ENCODE measurements around the gene IL15RA. TPM values are rescaled to one million over a fixed set of nuclear protein-coding genes. Genes with fewer than 3 reads are reported as not detected.
"Not testable (repeated sequence)": the region's sequence is repeated elsewhere in the genome, so short reads cannot be mapped to it uniquely, and the experiment has no call there.

IL15RA gene
- total RNA-seq, 1 donor from 2014 or later: 0.40 TPM

GRCh38 chr10:5968037-5968680 lies 9.2 kb downstream of the IL15RA start:
- H3K4me1 Mint-ChIP-seq (ENCODE audit: unreplicated experiment): no peaks in the 10 kb centered on the region
- H3K4me3 Mint-ChIP-seq (ENCODE audit: unreplicated experiment): no peak overlapping the region
- no peak overlapping the region for H3K27ac Mint-ChIP-seq (ENCODE audit: unreplicated experiment)
- no peaks in the 10 kb centered on the region for H3K36me3 Mint-ChIP-seq (ENCODE audit: unreplicated experiment)
- H3K27me3 Mint-ChIP-seq (ENCODE audit: unreplicated experiment): peaks cover 16% of the 10 kb centered on the region
- peak; percentile 44 for DNase-seq (ENCODE audit: extremely low spot score, unreplicated experiment)
- no peaks in the 10 kb centered on the region for H3K9me3 Mint-ChIP-seq (ENCODE audit: unreplicated experiment)
- TF ChIP-seq CTCF (IDR thresholded peaks at IDR 0.05): no peak

GRCh38 chr10:5965266-5965665 lies 12.1 kb downstream of the IL15RA start:
- no peaks in the 10 kb centered on the region for H3K36me3 Mint-ChIP-seq (ENCODE audit: unreplicated experiment)
- peaks cover 3% of the 10 kb centered on the region for H3K27me3 Mint-ChIP-seq (ENCODE audit: unreplicated experiment)
- H3K9me3 Mint-ChIP-seq (ENCODE audit: unreplicated experiment): no peaks in the 10 kb centered on the region
- no peak for TF ChIP-seq CTCF (IDR thresholded peaks at IDR 0.05)
- no peaks in the 10 kb centered on the region for H3K4me1 Mint-ChIP-seq (ENCODE audit: unreplicated experiment)
- no peak for DNase-seq (ENCODE audit: extremely low spot score, unreplicated experiment)
- H3K4me3 Mint-ChIP-seq (ENCODE audit: unreplicated experiment): no peak overlapping the region
- no peak overlapping the region for H3K27ac Mint-ChIP-seq (ENCODE audit: unreplicated experiment)

GRCh38 chr10:5964736-5965135 lies 12.6 kb downstream of the IL15RA start:
- no peaks in the 10 kb centered on the region for H3K9me3 Mint-ChIP-seq (ENCODE audit: unreplicated experiment)
- H3K36me3 Mint-ChIP-seq (ENCODE audit: unreplicated experiment): no peaks in the 10 kb centered on the region
- no peaks in the 10 kb centered on the region for H3K4me1 Mint-ChIP-seq (ENCODE audit: unreplicated experiment)
- no peak for TF ChIP-seq CTCF (IDR thresholded peaks at IDR 0.05)
- no peak overlapping the region for H3K27ac Mint-ChIP-seq (ENCODE audit: unreplicated experiment)
- H3K27me3 Mint-ChIP-seq (ENCODE audit: unreplicated experiment): peaks cover under 1% of the 10 kb centered on the region
- DNase-seq (ENCODE audit: extremely low spot score, unreplicated experiment): no peak
- H3K4me3 Mint-ChIP-seq (ENCODE audit: unreplicated experiment): no peak overlapping the region

- no peak overlapping the region for H3K27ac Mint-ChIP-seq (ENCODE audit: unreplicated experiment)
- DNase-seq (ENCODE audit: extremely low spot score, unreplicated experiment): no peak
- H3K4me3 Mint-ChIP-seq (ENCODE audit: unreplicated experiment): no peak overlapping the region
- H3K4me1 Mint-ChIP-seq (ENCODE audit: unreplicated experiment): peaks cover 3% of the 10 kb centered on the region
- H3K27me3 Mint-ChIP-seq (ENCODE audit: unreplicated experiment): peaks cover 2% of the 10 kb centered on the region
- no peaks in the 10 kb centered on the region for H3K36me3 Mint-ChIP-seq (ENCODE audit: unreplicated experiment)
- no peak for TF ChIP-seq CTCF (IDR thresholded peaks at IDR 0.05)
- no peaks in the 10 kb centered on the region for H3K9me3 Mint-ChIP-seq (ENCODE audit: unreplicated experiment)
These were observed 13.8 kb downstream of the IL15RA start for GRCh38 chr10:5963591-5963990.

GRCh38 chr10:5963071-5963470 lies 14.3 kb downstream of the IL15RA start:
- TF ChIP-seq CTCF (IDR thresholded peaks at IDR 0.05): no peak
- Mint-ChIP-seq H3K36me3 (ENCODE audit: unreplicated experiment) (no peaks in the 10 kb centered on the region), H3K4me1 (ENCODE audit: unreplicated experiment) (peaks cover 3% of the 10 kb centered on the region), H3K27me3 (ENCODE audit: unreplicated experiment) (peaks cover 2% of the 10 kb centered on the region), H3K4me3 (ENCODE audit: unreplicated experiment) (no peak overlapping the region), H3K27ac (ENCODE audit: unreplicated experiment) (no peak overlapping the region), H3K9me3 (ENCODE audit: unreplicated experiment) (no peaks in the 10 kb centered on the region)
- DNase-seq (ENCODE audit: extremely low spot score, unreplicated experiment): no peak

- H3K27ac Mint-ChIP-seq (ENCODE audit: unreplicated experiment); H3K36me3 Mint-ChIP-seq (ENCODE audit: unreplicated experiment); H3K4me3 Mint-ChIP-seq (ENCODE audit: unreplicated experiment); H3K27me3 Mint-ChIP-seq (ENCODE audit: unreplicated experiment); H3K9me3 Mint-ChIP-seq (ENCODE audit: unreplicated experiment); H3K4me1 Mint-ChIP-seq (ENCODE audit: unreplicated experiment); DNase-seq (ENCODE audit: extremely low spot score, unreplicated experiment): not testable (repeated sequence)
These were observed 14.9 kb downstream of the IL15RA start for GRCh38 chr10:5962358-5962940.
